H1 (cell line): Measurements from ENCODE around the gene EMX2. TPM values are rescaled to one million over a fixed set of nuclear protein-coding genes. Genes with fewer than 3 reads are reported as not detected.

Source experiments
- CTCF ChIA-PET: fragments of 300-600 bp; sonication (Branson Sonifier 250); formaldehyde crosslinking; loops from one replicate; lab custom pipeline; 2021; ENCODE audit not compliant: partially characterized antibody; lab: Charles Lee
- POLR2A ChIA-PET: fragments of 300-600 bp; sonication (Branson Sonifier 250); formaldehyde crosslinking; loops from one replicate; lab custom pipeline; 2021; ENCODE audit warnings: inconsistent platforms; ENCODE audit not compliant: partially characterized antibody; lab: Charles Lee
- DNase-seq, 2 experiments: peaks; one replicate each; pipeline versions ENCODE4 v3.0.0 to v3.0.0-alpha.2; 2010 to 2022; ENCODE audit warnings: low spot score in 2 of 2, low read depth in 1 of 2, mixed read lengths in 1 of 2
- FAIRE-seq: peaks from 2 replicates; lab custom pipeline; 2011; peaks lifted over from hg19 to GRCh38; lab: Jason Lieb, UNC
- H2AFZ ChIP-seq: 2 replicates; pipeline ENCODE4 v1.8.1; 2012; ENCODE audit warnings: low read length, inconsistent platforms
- H2AK5ac ChIP-seq: 2 replicates; pipeline ENCODE4 v1.6.1; 2013; ENCODE audit warnings: low read depth, low read length
- H2BK120ac ChIP-seq: replicated peaks from 2 replicates; pipeline ENCODE3; 2013; ENCODE audit warnings: low read depth, low read length, inconsistent platforms
- H2BK12ac ChIP-seq: 2 replicates; pipeline ENCODE4 v1.6.1; 2013; ENCODE audit warnings: low read depth, low read length
- H2BK15ac ChIP-seq: 2 replicates; pipeline ENCODE4 v1.6.1; 2013; ENCODE audit warnings: low read length
- H2BK20ac ChIP-seq: 2 replicates; pipeline ENCODE4 v1.6.1; 2013; ENCODE audit warnings: low read length
- H2BK5ac ChIP-seq: 2 replicates; pipeline ENCODE4 v1.6.1; 2013; ENCODE audit warnings: low read depth, low read length
- H3K14ac ChIP-seq: 2 replicates; pipeline ENCODE4 v1.6.1; 2013; ENCODE audit warnings: inconsistent platforms; ENCODE audit not compliant: insufficient read length
- H3K18ac ChIP-seq: 2 replicates; pipeline ENCODE4 v1.6.1; 2013; ENCODE audit warnings: low read length; ENCODE audit errors: extremely low read depth
- H3K23ac ChIP-seq: 2 replicates; pipeline ENCODE4 v1.6.1; 2013; ENCODE audit warnings: inconsistent platforms; ENCODE audit not compliant: insufficient read length
- H3K23me2 ChIP-seq: 2 replicates; pipeline ENCODE4 v1.6.1; 2013; ENCODE audit warnings: low read depth, low read length
- H3K27ac ChIP-seq: 2 replicates; pipeline ENCODE4 v1.6.1; 2011; ENCODE audit warnings: low read depth, low read length, inconsistent platforms
- H3K27me3 ChIP-seq, 4 experiments: replicated peaks in 1 of 4; 1 replicate in 1 of 4; 2 replicates in 3 of 4; pipeline versions ENCODE4 v1.6.1 to v1.8.1; 2011 to 2013; ENCODE audit warnings: low read length in 3 of 4, mild to moderate bottlenecking in 3 of 4, inconsistent platforms in 2 of 4, mixed read lengths in 2 of 4, moderate library complexity in 1 of 4; ENCODE audit not compliant: control insufficient read depth in 3 of 4, insufficient read depth in 3 of 4; ENCODE audit errors: extremely low read depth in 1 of 4
- H3K36me3 ChIP-seq, 4 experiments: 2 replicates each; pipeline versions ENCODE4 v1.6.1 to v1.8.1; 2011 to 2013; ENCODE audit warnings: mild to moderate bottlenecking in 4 of 4, low read length in 3 of 4, moderate library complexity in 2 of 4, control low read depth in 1 of 4, inconsistent platforms in 1 of 4; ENCODE audit not compliant: insufficient read depth in 4 of 4, control insufficient read depth in 2 of 4
- H3K4ac ChIP-seq: replicated peaks from 2 replicates; pipeline ENCODE3; 2013; ENCODE audit warnings: low read length, low read depth, mixed read lengths, inconsistent platforms; ENCODE audit not compliant: insufficient read length
- H3K4me1 ChIP-seq, 4 experiments: replicated peaks in 1 of 4; 1 replicate in 1 of 4; 2 replicates in 3 of 4; pipeline versions ENCODE4 v1.6.1 to v1.8.1; 2011 to 2013; ENCODE audit warnings: low read length in 3 of 4, inconsistent platforms in 2 of 4, mixed read lengths in 1 of 4; ENCODE audit not compliant: insufficient read depth in 4 of 4, control insufficient read depth in 3 of 4
- H3K4me2 ChIP-seq, 2 experiments: 2 replicates each; pipeline versions ENCODE4 v1.6.1 to v1.8.1; 2011 to 2013; ENCODE audit warnings: low read depth in 2 of 2, low read length in 2 of 2, control low read depth in 1 of 2, inconsistent platforms in 1 of 2, mild to moderate bottlenecking in 1 of 2; ENCODE audit not compliant: insufficient read depth in 1 of 2
- H3K4me3 ChIP-seq, 4 experiments: fragments of 200-600, 300-600 bp in 1 of 4; sonication (generic), shearing (Covaris generic), sonication (Bioruptor Twin) in 1 of 4; 2 replicates each; pipeline versions ENCODE4 v1.5.1 to v1.8.1; 2011 to 2016; ENCODE audit warnings: low read length in 4 of 4, low read depth in 3 of 4, control low read depth in 2 of 4, inconsistent platforms in 2 of 4, mild to moderate bottlenecking in 2 of 4, mixed read lengths in 1 of 4, moderate library complexity in 1 of 4; ENCODE audit not compliant: insufficient read depth in 2 of 4; ENCODE audit errors: extremely low read depth in 1 of 4
- H3K56ac ChIP-seq: replicated peaks from 2 replicates; pipeline ENCODE3; 2013; ENCODE audit warnings: low read depth, mild to moderate bottlenecking, mixed read lengths, low read length, inconsistent platforms; ENCODE audit not compliant: insufficient read length
- H3K79me1 ChIP-seq: 2 replicates; pipeline ENCODE4 v1.6.1; 2013; ENCODE audit warnings: low read depth, low read length, control low read depth
- H3K79me2 ChIP-seq, 2 experiments: 2 replicates each; pipeline versions ENCODE4 v1.6.1 to v1.8.1; 2012 to 2013; ENCODE audit warnings: low read length in 2 of 2, mild to moderate bottlenecking in 2 of 2, inconsistent platforms in 1 of 2; ENCODE audit not compliant: insufficient read depth in 2 of 2, control insufficient read depth in 1 of 2
- H3K9ac ChIP-seq, 4 experiments: replicated peaks in 1 of 4; 1 replicate in 1 of 4; 2 replicates in 3 of 4; pipeline versions ENCODE4 v1.6.1 to v1.8.1; 2011 to 2013; ENCODE audit warnings: low read depth in 3 of 4, low read length in 3 of 4, control low read depth in 2 of 4, mild to moderate bottlenecking in 2 of 4, moderate library complexity in 2 of 4, inconsistent platforms in 1 of 4; ENCODE audit errors: extremely low read depth in 1 of 4
- H3K9me3 ChIP-seq, 2 experiments: 2 replicates each; pipeline versions ENCODE4 v1.6.1 to v1.8.1; 2012 to 2013; ENCODE audit warnings: mild to moderate bottlenecking in 2 of 2, moderate library complexity in 2 of 2, control low read depth in 1 of 2, inconsistent platforms in 1 of 2, low read depth in 1 of 2, low read length in 1 of 2, mixed read lengths in 1 of 2; ENCODE audit not compliant: insufficient read depth in 2 of 2
- H4K20me1 ChIP-seq, 2 experiments: replicated peaks in 1 of 2; 2 replicates each; pipeline versions ENCODE3 to v1.8.1; 2011 to 2013; ENCODE audit warnings: inconsistent platforms in 2 of 2, low read length in 2 of 2, mild to moderate bottlenecking in 1 of 2; ENCODE audit not compliant: insufficient read depth in 2 of 2, control insufficient read depth in 1 of 2
- H4K5ac ChIP-seq: 2 replicates; pipeline ENCODE4 v1.6.1; 2013; ENCODE audit warnings: low read length, low read depth, mixed read lengths, inconsistent platforms; ENCODE audit not compliant: insufficient read length
- H4K8ac ChIP-seq: 2 replicates; pipeline ENCODE4 v1.8.0; 2013; ENCODE audit warnings: mild to moderate bottlenecking, moderate library complexity, low read length, inconsistent platforms; ENCODE audit not compliant: insufficient read depth; ENCODE audit errors: extremely low read depth
- H4K91ac ChIP-seq: replicated peaks from 2 replicates; pipeline ENCODE3; 2013; ENCODE audit warnings: low read length, mixed read lengths, inconsistent platforms; ENCODE audit not compliant: insufficient read length
- CHD1 ChIP-seq: IDR thresholded peaks from 2 replicates; pipeline ENCODE4 v1.6.1; 2012; ENCODE audit warnings: low read depth, low read length, improper control_type of control experiment
- EZH2 ChIP-seq: fragments of 200-600 bp; sonication (generic); IDR thresholded peaks from 2 replicates; pipeline ENCODE4 v1.7.1; 2012; ENCODE audit warnings: low read depth, mild to moderate bottlenecking, moderate library complexity, low read length, inconsistent platforms; ENCODE audit not compliant: severe bottlenecking
- SIX5 ChIP-seq: IDR thresholded peaks from 2 replicates; pipeline ENCODE4 v1.6.1; 2011; ENCODE audit warnings: mild to moderate bottlenecking, low read depth, low read length
- SP1 ChIP-seq: IDR thresholded peaks from 2 replicates; pipeline ENCODE4 v1.6.1; 2011; ENCODE audit warnings: low read depth, low read length
- WGBS, 2 experiments: shearing (Covaris generic) in 1 of 2; methylation state at CpG; one replicate each; pipeline versions ENCODE4 v1.1.6 to v1.1.7; 2013 to 2015; ENCODE audit warnings: low lambda C conversion rate in 2 of 2, mixed read lengths in 2 of 2, inconsistent platforms in 1 of 2, low coverage in 1 of 2, missing lambda C conversion rate in 1 of 2; ENCODE audit not compliant: insufficient replicate concordance in 2 of 2, insufficient coverage in 1 of 2, insufficient read length in 1 of 2; ENCODE audit errors: extremely low coverage in 1 of 2, missing lambda C conversion rate in 1 of 2; 5-methylcytosine and 5-hydroxymethylcytosine counted together
- polyA plus RNA-seq, 7 experiments: library from polyadenylated mRNA; depleted of rRNA in 3 of 7; stranded (reverse) in 5 of 7; unstranded in 2 of 7; fragments of >200 nt in 5 of 7; fragments of 200-250 nt in 2 of 7; gene quantifications; 1 replicate in 5 of 7; 2 replicates in 1 of 7; 4 replicates in 1 of 7; pipeline versions ENCODE4 v1.2.1 to v1.2.3, GENCODE V29; 2011 to 2013; ENCODE audit warnings: missing spikeins in 2 of 7, mixed read lengths in 2 of 7
- total RNA-seq: library from RNA; stranded (reverse); fragmentation: NEBNext Ultra II Directional; extraction: Animal tissue kit (Norgen Biotek cat#: 25700); gene quantifications from 2 replicates; pipeline ENCODE4 v1.2.1, GENCODE V29; 2021

Gene EMX2
- total and polyA plus RNA-seq, 2 of the 8 experiments (the other 6 are each of a cell fraction or from before 2014, with no cell fraction given), result not detected

DNA sequence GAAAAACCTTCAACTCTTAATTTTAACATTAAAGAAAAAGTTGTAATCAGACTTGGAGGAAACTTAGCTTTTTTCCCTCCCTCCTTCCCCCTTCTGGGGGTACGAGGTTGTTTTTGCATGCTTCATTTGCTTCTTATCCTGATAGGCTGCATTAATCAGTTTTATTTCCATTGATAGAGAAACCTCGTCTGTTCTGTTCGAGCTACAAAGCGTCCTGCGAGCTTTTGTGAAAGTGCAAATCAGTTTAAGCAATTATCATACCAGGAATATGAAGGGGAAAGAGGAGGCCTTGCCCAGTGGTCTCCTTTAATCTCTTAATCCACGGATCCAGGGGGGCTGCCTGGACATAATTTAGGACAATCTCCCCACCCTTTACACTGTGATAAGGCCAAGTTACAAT is 7.5 kb downstream of the EMX2 start:
- no peaks in the 10 kb centered on the region for H3K79me1 ChIP-seq
- H3K79me2 ChIP-seq, result no peaks in the 10 kb centered on the region
- no peak overlapping the region for H3K9ac ChIP-seq
- peaks cover 0 to 41% (median 28%) of the 10 kb centered on the region in 4 experiments; a peak in 6 of 7 replicates for H3K4me1 ChIP-seq
- CTCF ChIA-PET, result interaction anchor here (0.6 to 5.4 kb wide), 6 partner anchors 9 to 690 kb away, joined by 3 to 44 read pairs (median 4); no protein-coding TSS in a partner anchor
- peaks cover 5% of the 10 kb centered on the region for H3K23me2 ChIP-seq
- H2AFZ ChIP-seq, result no peak overlapping the region
- peaks cover 97 to 100% (median 99%) of the 10 kb centered on the region in 4 experiments for H3K27me3 ChIP-seq
- H3K9me3 ChIP-seq, result no peaks in the 10 kb centered on the region
- H3K4me2 ChIP-seq, result no peak overlapping the region
- no peak overlapping the region for H2AK5ac ChIP-seq
- no peak overlapping the region for H3K18ac ChIP-seq
- H3K27ac ChIP-seq, result no peak overlapping the region
- no peak overlapping the region for H4K8ac ChIP-seq
- no peak overlapping the region for H2BK15ac ChIP-seq
- POLR2A ChIA-PET, result interaction anchor here (0.8 kb wide), 1 partner anchor 9 kb away, joined by 3 read pairs; no protein-coding TSS in a partner anchor
- no peak overlapping the region for H2BK12ac ChIP-seq
- no peak overlapping the region for H3K14ac ChIP-seq
- H4K5ac ChIP-seq, result no peak overlapping the region
- H3K4ac ChIP-seq, result no peak overlapping the region
- H2BK5ac ChIP-seq, result no peak overlapping the region
- TF ChIP-seq EZH2 (peak; percentile 26), SP1 (no peak), SIX5 (no peak), CHD1 (no peak)
- H4K91ac ChIP-seq, result no peak overlapping the region
- no peak overlapping the region for H2BK120ac ChIP-seq
- H3K56ac ChIP-seq, result no peak overlapping the region
- H2BK20ac ChIP-seq, result no peak overlapping the region
- peaks cover 39 to 46% of the 10 kb centered on the region in 2 experiments for H4K20me1 ChIP-seq
- H3K23ac ChIP-seq, result no peak overlapping the region
- no peaks in the 10 kb centered on the region; a peak in 1 of 8 replicates for H3K36me3 ChIP-seq
- no peak for DNase-seq
- 5% methylated on average over 6 of the region's 6 CpGs; no CpG with 5 or more reads in 1 of the 2 experiments for WGBS, 2 experiments
- H3K4me3 ChIP-seq, result no peak overlapping the region
- no peak for FAIRE-seq
